ENCODE results near the gene ZCCHC10.

- TF ChIP-seq ZFP3 (CRISPR knock-in tag; IDR thresholded peaks at IDR 0.05) (no peak), PATZ1 (CRISPR knock-in tag; IDR thresholded peaks at IDR 0.05; ENCODE audit: borderline replicate concordance) (no peak), RARB (CRISPR knock-in tag; IDR thresholded peaks at IDR 0.05) (no peak), ZNF8 (CRISPR knock-in tag; IDR thresholded peaks at IDR 0.05) (no peak), ZNF565 (CRISPR knock-in tag; conservative IDR thresholded peaks at IDR 0.05; ENCODE audit: low read depth) (no peak), ZFP30 (CRISPR knock-in tag; IDR thresholded peaks at IDR 0.05) (no peak), CREB5 (CRISPR knock-in tag; IDR thresholded peaks at IDR 0.05; ENCODE audit: low read depth) (no peak), ZC3H10 (CRISPR knock-in tag; IDR thresholded peaks at IDR 0.05) (no peak), GLIS3 (CRISPR knock-in tag; IDR thresholded peaks at IDR 0.05) (no peak), TOX (CRISPR knock-in tag; IDR thresholded peaks at IDR 0.05; ENCODE audit: borderline replicate concordance) (no peak), ESRRG (CRISPR knock-in tag; IDR thresholded peaks at IDR 0.05) (no peak)
Measured at GRCh38 chr5:133048993-133049725, 22.8 kb upstream of the ZCCHC10 start.

Data from SK-N-SH treated with all-trans-retinoic acid at 6 μM for 48 hours (cell line).